Activated B cell treated with CpG ODN at 0.5 μM for 24 hours (primary cell): ENCODE results near the gene ST13. TPM values are rescaled to one million over a fixed set of nuclear protein-coding genes. Genes with fewer than 3 reads are reported as not detected.
"Not testable (repeated sequence)": the region's sequence is repeated elsewhere in the genome, so short reads cannot be mapped to it uniquely, and the experiment has no call there.

Source experiments
- ATAC-seq: fragments of 200-7000 bp; cut with Tn5 transposase; one replicate; pipeline ENCODE4 v1.10.0; 2021; ENCODE audit warnings: low read depth, mild to moderate bottlenecking, moderate library complexity
- CTCF ChIA-PET: fragments of 350-600 bp; sonication (Branson Sonifier 250); formaldehyde crosslinking; loops from one replicate; lab custom pipeline; 2021; ENCODE audit warnings: antibody characterized with exemption; lab: Charles Lee
- POLR2A ChIA-PET: fragments of 350-600 bp; sonication (Branson Sonifier 250); formaldehyde crosslinking; loops from one replicate; lab custom pipeline; 2021; ENCODE audit warnings: antibody characterized with exemption; lab: Charles Lee
- DNase-seq: peaks from one replicate; pipeline ENCODE4 v3.0.0; 2022
- H3K27ac Mint-ChIP-seq: one replicate; pipeline ENCODE4 v1.8.0; 2020; ENCODE audit warnings: mixed read lengths
- H3K27me3 Mint-ChIP-seq: one replicate; pipeline ENCODE4 v1.8.0; 2021; ENCODE audit warnings: mixed read lengths
- H3K36me3 Mint-ChIP-seq: one replicate; pipeline ENCODE4 v1.8.0; 2021; ENCODE audit warnings: low read depth, mixed read lengths
- H3K4me1 Mint-ChIP-seq: one replicate; pipeline ENCODE4 v1.8.0; 2021; ENCODE audit warnings: mixed read lengths
- H3K4me3 Mint-ChIP-seq: one replicate; pipeline ENCODE4 v1.8.0; 2020; ENCODE audit warnings: mild to moderate bottlenecking, mixed read lengths
- H3K9me3 Mint-ChIP-seq: one replicate; pipeline ENCODE4 v1.8.0; 2020; ENCODE audit warnings: mixed read lengths
- intact Hi-C: fragments of 100-400 bp; cut with micrococcal nuclease; formaldehyde crosslinking; loops from one replicate; pipeline ENCODE4 v1.15.1; 2024
- total RNA-seq: library from RNA; stranded (reverse); gene quantifications from 2 replicates; pipeline ENCODE4 v1.2.3, GENCODE V29; 2022
- TF ChIP-seq, protein P1 (sequence below): fragments of 200-600 bp; IDR thresholded peaks from one replicate; pipeline ENCODE4 v1.8.0; 2022; ENCODE audit warnings: antibody characterized with exemption, mild to moderate bottlenecking

ST13 gene
- total RNA-seq, 1 donor from 2014 or later: 183 TPM

DNA sequence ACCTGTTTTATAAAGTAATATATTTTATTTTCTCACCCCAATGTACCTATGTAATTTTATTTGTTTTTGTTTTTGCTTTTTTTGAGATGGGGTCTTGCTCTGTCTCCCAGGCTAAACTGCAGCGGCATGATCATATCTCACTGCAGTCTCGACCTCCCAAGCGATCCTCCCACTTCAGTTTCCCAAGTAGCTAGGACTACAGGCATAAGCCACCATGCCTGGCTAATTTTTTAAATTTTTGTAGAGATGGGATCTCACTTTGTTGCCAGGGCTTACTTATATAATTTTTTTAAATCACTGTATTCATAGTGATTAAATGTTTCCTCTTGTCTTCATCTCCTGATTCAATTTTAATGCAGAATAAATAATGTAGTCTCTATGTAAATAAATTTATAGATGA, 18.7 kb upstream of the ST13 start:
- ChIA-PET CTCF (no interaction called here), POLR2A (no interaction called here)
- DNase-seq (no peak), ATAC-seq (no peak)
- intact Hi-C loops: no loop called here
- TF ChIP-seq, protein P1, sequence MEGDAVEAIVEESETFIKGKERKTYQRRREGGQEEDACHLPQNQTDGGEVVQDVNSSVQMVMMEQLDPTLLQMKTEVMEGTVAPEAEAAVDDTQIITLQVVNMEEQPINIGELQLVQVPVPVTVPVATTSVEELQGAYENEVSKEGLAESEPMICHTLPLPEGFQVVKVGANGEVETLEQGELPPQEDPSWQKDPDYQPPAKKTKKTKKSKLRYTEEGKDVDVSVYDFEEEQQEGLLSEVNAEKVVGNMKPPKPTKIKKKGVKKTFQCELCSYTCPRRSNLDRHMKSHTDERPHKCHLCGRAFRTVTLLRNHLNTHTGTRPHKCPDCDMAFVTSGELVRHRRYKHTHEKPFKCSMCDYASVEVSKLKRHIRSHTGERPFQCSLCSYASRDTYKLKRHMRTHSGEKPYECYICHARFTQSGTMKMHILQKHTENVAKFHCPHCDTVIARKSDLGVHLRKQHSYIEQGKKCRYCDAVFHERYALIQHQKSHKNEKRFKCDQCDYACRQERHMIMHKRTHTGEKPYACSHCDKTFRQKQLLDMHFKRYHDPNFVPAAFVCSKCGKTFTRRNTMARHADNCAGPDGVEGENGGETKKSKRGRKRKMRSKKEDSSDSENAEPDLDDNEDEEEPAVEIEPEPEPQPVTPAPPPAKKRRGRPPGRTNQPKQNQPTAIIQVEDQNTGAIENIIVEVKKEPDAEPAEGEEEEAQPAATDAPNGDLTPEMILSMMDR: no peak
- peaks cover 9% of the 10 kb centered on the region for H3K36me3 Mint-ChIP-seq
- no peaks in the 10 kb centered on the region for H3K4me1 Mint-ChIP-seq
- no peak overlapping the region for H3K4me3 Mint-ChIP-seq
- H3K9me3 Mint-ChIP-seq: no peaks in the 10 kb centered on the region
- no peaks in the 10 kb centered on the region for H3K27me3 Mint-ChIP-seq
- no peak overlapping the region for H3K27ac Mint-ChIP-seq

DNA sequence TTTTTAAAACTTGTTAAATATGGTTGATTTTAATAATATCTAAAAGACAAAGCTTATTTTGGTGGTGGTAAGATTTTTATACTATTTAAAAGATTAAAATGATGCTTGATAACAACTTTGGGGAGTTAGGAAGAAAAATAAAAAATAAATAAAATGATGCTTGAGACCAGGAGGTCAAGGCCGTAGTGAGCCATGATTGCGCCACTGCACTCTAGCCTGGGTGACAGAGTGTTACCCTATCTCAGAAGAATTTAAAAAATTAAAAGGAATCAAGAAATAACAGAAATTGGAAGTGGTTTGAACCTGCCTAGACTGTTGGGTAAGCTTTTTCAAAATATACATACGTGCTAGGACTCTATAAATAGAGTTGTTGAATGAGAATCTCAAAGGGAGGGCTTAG, 17.6 kb upstream of the ST13 start:
- no peak for ATAC-seq
- peaks cover 11% of the 10 kb centered on the region for H3K36me3 Mint-ChIP-seq
- H3K4me3 Mint-ChIP-seq: no peak overlapping the region
- H3K27ac Mint-ChIP-seq: no peak overlapping the region
- ChIA-PET CTCF (no interaction called here), POLR2A (interaction anchor here (0.5 kb wide), 1 partner anchor 24 kb away, joined by 3 read pairs; no protein-coding TSS in a partner anchor)
- intact Hi-C loops: no loop called here
- H3K4me1 Mint-ChIP-seq: no peaks in the 10 kb centered on the region
- H3K27me3 Mint-ChIP-seq: no peaks in the 10 kb centered on the region
- TF ChIP-seq, protein P1: no peak
- no peaks in the 10 kb centered on the region for H3K9me3 Mint-ChIP-seq
- no peak for DNase-seq

GRCh38 chr22:40868379-40868778, 11.9 kb upstream of the ST13 start:
- H3K4me1 Mint-ChIP-seq, H3K27me3 Mint-ChIP-seq, POLR2A ChIA-PET, H3K9me3 Mint-ChIP-seq, DNase-seq, H3K27ac Mint-ChIP-seq, ATAC-seq, CTCF ChIA-PET, H3K4me3 Mint-ChIP-seq, H3K36me3 Mint-ChIP-seq, intact Hi-C loops: not testable (repeated sequence)

- TF ChIP-seq, protein P1: no peak
- CTCF ChIA-PET: no interaction called here
- intact Hi-C loops: no loop called here
- ATAC-seq: no peak
- Mint-ChIP-seq H3K27me3 (no peaks in the 10 kb centered on the region), H3K4me1 (peaks cover 11% of the 10 kb centered on the region), H3K27ac (no peak overlapping the region), H3K9me3 (no peaks in the 10 kb centered on the region), H3K36me3 (peaks cover 7% of the 10 kb centered on the region), H3K4me3 (no peak overlapping the region)
- POLR2A ChIA-PET: no interaction called here
- DNase-seq: no peak
These were observed 10.7 kb upstream of the ST13 start for GRCh38 chr22:40867109-40867508.

- H3K27ac Mint-ChIP-seq: no peak overlapping the region
These were observed 6.1 kb upstream of the ST13 start for GRCh38 chr22:40862537-40862936.

More at GRCh38 chr22:40862537-40862936, 6.1 kb upstream of the ST13 start:
- H3K36me3 Mint-ChIP-seq: peaks cover 17% of the 10 kb centered on the region
- no peaks in the 10 kb centered on the region for H3K27me3 Mint-ChIP-seq
- DNase-seq (no peak), ATAC-seq (no peak)
- H3K9me3 Mint-ChIP-seq: no peaks in the 10 kb centered on the region
- TF ChIP-seq, protein P1: no peak
- ChIA-PET CTCF (no interaction called here), POLR2A (interaction anchor here (0.5 kb wide), 1 partner anchor 612 kb away, joined by 3 read pairs; no protein-coding TSS in a partner anchor)
- intact Hi-C loops: no loop called here
- H3K4me3 Mint-ChIP-seq: no peak overlapping the region
- H3K4me1 Mint-ChIP-seq: peaks cover 24% of the 10 kb centered on the region
